LNCAP (cell line): ENCODE results near the gene MGST2.

Source experiments
- CTCF ChIP-seq: fragments of 450-650 bp; IDR thresholded peaks from 2 replicates; pipeline ENCODE4 v1.5.1; 2017; ENCODE audit warnings: mild to moderate bottlenecking

The MGST2 gene

GRCh38 chr4:139749835-139750498, 84.3 kb downstream of the MGST2 start:
- no peak for TF ChIP-seq CTCF

GRCh38 chr4:139753686-139754085, 88.1 kb downstream of the MGST2 start:
- TF ChIP-seq CTCF: no peak
